DOHH2 (cell line): ENCODE results near the gene DMRT1.

Source experiments
- H3F3A ChIP-seq: fragments of 200-600 bp; sonication (generic), shearing (Covaris generic); 2 replicates; pipeline ENCODE4 v1.6.0; 2016; ENCODE audit warnings: antibody characterized with exemption, mild to moderate bottlenecking; ENCODE audit not compliant: control insufficient read depth, insufficient read depth
- H3K27ac ChIP-seq: fragments of 200-600 bp; sonication (generic); 2 replicates; pipeline ENCODE4 v1.5.1; 2014; ENCODE audit warnings: low read depth, mild to moderate bottlenecking, low read length, moderate library complexity
- H3K27me3 ChIP-seq: fragments of 200-600 bp; sonication (generic); 2 replicates; pipeline ENCODE4 v1.6.1; 2014; ENCODE audit warnings: mild to moderate bottlenecking, low read length, mixed read lengths; ENCODE audit not compliant: control insufficient read depth
- H3K36me3 ChIP-seq: fragments of 200-600 bp; sonication (generic); 2 replicates; pipeline ENCODE4 v1.6.1; 2014; ENCODE audit warnings: mild to moderate bottlenecking, low read length, moderate library complexity, mixed read lengths; ENCODE audit not compliant: control insufficient read depth
- H3K4me1 ChIP-seq: fragments of 200-600 bp; sonication (generic); 2 replicates; pipeline ENCODE4 v1.6.1; 2014; ENCODE audit warnings: mild to moderate bottlenecking, low read length, mixed read lengths; ENCODE audit not compliant: control insufficient read depth
- H3K4me2 ChIP-seq: fragments of 200-600 bp; sonication (generic); 2 replicates; pipeline ENCODE4 v1.6.0; 2014; ENCODE audit warnings: mild to moderate bottlenecking, low read length, moderate library complexity
- H3K4me3 ChIP-seq: fragments of 200-600 bp; sonication (generic); 2 replicates; pipeline ENCODE4 v1.5.1; 2014; ENCODE audit warnings: mild to moderate bottlenecking, low read length, mixed read lengths
- H3K79me2 ChIP-seq: fragments of 200-600 bp; sonication (generic); 2 replicates; pipeline ENCODE4 v1.6.1; 2014; ENCODE audit warnings: mild to moderate bottlenecking, low read length, mixed read lengths; ENCODE audit not compliant: control insufficient read depth
- H3K9me2 ChIP-seq: fragments of 200-600 bp; sonication (generic); replicated peaks from 2 replicates; pipeline ENCODE4 v1.6.1; 2014; ENCODE audit warnings: mild to moderate bottlenecking, low read length, mixed read lengths; ENCODE audit not compliant: control insufficient read depth
- H3K9me3 ChIP-seq: fragments of 200-600 bp; sonication (generic); 2 replicates; pipeline ENCODE4 v1.6.1; 2014; ENCODE audit warnings: antibody characterized with exemption, low read length, mixed read lengths; ENCODE audit not compliant: control insufficient read depth, insufficient read depth
- H4K20me1 ChIP-seq: fragments of 200-600 bp; sonication (generic); 2 replicates; pipeline ENCODE4 v1.6.0; 2014; ENCODE audit warnings: low read depth, mild to moderate bottlenecking, antibody characterized with exemption, low read length, moderate library complexity; ENCODE audit not compliant: control insufficient read depth, insufficient read depth
- EZH2phosphoT487 ChIP-seq: fragments of 200-600 bp; sonication (generic); IDR thresholded peaks from 2 replicates; pipeline ENCODE4 v1.6.1; 2017; ENCODE audit warnings: borderline replicate concordance, mild to moderate bottlenecking, antibody characterized with exemption, low read length, moderate library complexity, mixed read lengths
- TF ChIP-seq, protein P1 (sequence below): fragments of 200-600 bp; sonication (generic); IDR thresholded peaks from one replicate; pipeline ENCODE4 v1.5.1; 2014; ENCODE audit warnings: antibody characterized with exemption, mild to moderate bottlenecking, low read depth, low read length; ENCODE audit not compliant: poor library complexity, severe bottlenecking

The DMRT1 gene

GRCh38 chr9:935348-935965, 94.0 kb downstream of the DMRT1 start:
- TF ChIP-seq EZH2phosphoT487 = no peak; the same call in 1 of the 2 replicates
- TF ChIP-seq, protein P1, sequence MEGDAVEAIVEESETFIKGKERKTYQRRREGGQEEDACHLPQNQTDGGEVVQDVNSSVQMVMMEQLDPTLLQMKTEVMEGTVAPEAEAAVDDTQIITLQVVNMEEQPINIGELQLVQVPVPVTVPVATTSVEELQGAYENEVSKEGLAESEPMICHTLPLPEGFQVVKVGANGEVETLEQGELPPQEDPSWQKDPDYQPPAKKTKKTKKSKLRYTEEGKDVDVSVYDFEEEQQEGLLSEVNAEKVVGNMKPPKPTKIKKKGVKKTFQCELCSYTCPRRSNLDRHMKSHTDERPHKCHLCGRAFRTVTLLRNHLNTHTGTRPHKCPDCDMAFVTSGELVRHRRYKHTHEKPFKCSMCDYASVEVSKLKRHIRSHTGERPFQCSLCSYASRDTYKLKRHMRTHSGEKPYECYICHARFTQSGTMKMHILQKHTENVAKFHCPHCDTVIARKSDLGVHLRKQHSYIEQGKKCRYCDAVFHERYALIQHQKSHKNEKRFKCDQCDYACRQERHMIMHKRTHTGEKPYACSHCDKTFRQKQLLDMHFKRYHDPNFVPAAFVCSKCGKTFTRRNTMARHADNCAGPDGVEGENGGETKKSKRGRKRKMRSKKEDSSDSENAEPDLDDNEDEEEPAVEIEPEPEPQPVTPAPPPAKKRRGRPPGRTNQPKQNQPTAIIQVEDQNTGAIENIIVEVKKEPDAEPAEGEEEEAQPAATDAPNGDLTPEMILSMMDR = no peak
- H3K9me3 ChIP-seq = peaks cover 5% of the 10 kb centered on the region
- no peaks in the 10 kb centered on the region for H3K4me1 ChIP-seq
- no peaks in the 10 kb centered on the region for H3K9me2 ChIP-seq
- H3K36me3 ChIP-seq = no peaks in the 10 kb centered on the region
- no peaks in the 10 kb centered on the region for H3F3A ChIP-seq
- H3K79me2 ChIP-seq = no peaks in the 10 kb centered on the region
- H3K4me3 ChIP-seq = no peak overlapping the region
- peaks cover 36% of the 10 kb centered on the region for H3K27me3 ChIP-seq
- no peaks in the 10 kb centered on the region for H4K20me1 ChIP-seq
- no peak overlapping the region for H3K4me2 ChIP-seq
- H3K27ac ChIP-seq = no peak overlapping the region

GRCh38 chr9:942805-943580, 101.5 kb downstream of the DMRT1 start:
- no peaks in the 10 kb centered on the region for H3K79me2 ChIP-seq
- H3K9me3 ChIP-seq = peaks cover 5% of the 10 kb centered on the region
- H3F3A ChIP-seq = no peaks in the 10 kb centered on the region
- H3K4me2 ChIP-seq = no peak overlapping the region
- H3K27me3 ChIP-seq = peaks cover 17% of the 10 kb centered on the region; the same call in 1 of the 2 replicates
- no peak for TF ChIP-seq EZH2phosphoT487
- TF ChIP-seq, protein P1 = no peak
- H4K20me1 ChIP-seq = no peaks in the 10 kb centered on the region
- no peaks in the 10 kb centered on the region for H3K9me2 ChIP-seq
- H3K4me1 ChIP-seq = no peaks in the 10 kb centered on the region
- H3K36me3 ChIP-seq = no peaks in the 10 kb centered on the region
- H3K27ac ChIP-seq = no peak overlapping the region
- no peak overlapping the region for H3K4me3 ChIP-seq

- no peak overlapping the region for H3K27ac ChIP-seq
- no peak overlapping the region for H3K4me2 ChIP-seq
- H3K36me3 ChIP-seq = no peaks in the 10 kb centered on the region
- no peaks in the 10 kb centered on the region for H3F3A ChIP-seq
- H3K4me1 ChIP-seq = no peaks in the 10 kb centered on the region
- no peaks in the 10 kb centered on the region for H4K20me1 ChIP-seq
- H3K9me3 ChIP-seq = no peaks in the 10 kb centered on the region
- H3K9me2 ChIP-seq = no peaks in the 10 kb centered on the region
- peaks cover 20% of the 10 kb centered on the region; the same call in 1 of the 2 replicates for H3K27me3 ChIP-seq
- TF ChIP-seq, protein P1 = no peak
- TF ChIP-seq EZH2phosphoT487 = no peak
- H3K4me3 ChIP-seq = no peak overlapping the region
- no peaks in the 10 kb centered on the region for H3K79me2 ChIP-seq
These were observed 106.5 kb downstream of the DMRT1 start for GRCh38 chr9:947985-948384.
